GM18508 (cell line): ENCODE results near the gene DMXL1.
"Not testable (repeated sequence)": the region's sequence is repeated elsewhere in the genome, so short reads cannot be mapped to it uniquely, and the experiment has no call there.

Source experiments
- ATAC-seq: cut with Tn5 transposase; IDR thresholded peaks from one replicate; pipeline ENCODE4 v1.9.1; 2021; ENCODE audit warnings: moderate number of reproducible peaks; ENCODE audit not compliant: insufficient read depth, unreplicated experiment

The DMXL1 gene

DNA sequence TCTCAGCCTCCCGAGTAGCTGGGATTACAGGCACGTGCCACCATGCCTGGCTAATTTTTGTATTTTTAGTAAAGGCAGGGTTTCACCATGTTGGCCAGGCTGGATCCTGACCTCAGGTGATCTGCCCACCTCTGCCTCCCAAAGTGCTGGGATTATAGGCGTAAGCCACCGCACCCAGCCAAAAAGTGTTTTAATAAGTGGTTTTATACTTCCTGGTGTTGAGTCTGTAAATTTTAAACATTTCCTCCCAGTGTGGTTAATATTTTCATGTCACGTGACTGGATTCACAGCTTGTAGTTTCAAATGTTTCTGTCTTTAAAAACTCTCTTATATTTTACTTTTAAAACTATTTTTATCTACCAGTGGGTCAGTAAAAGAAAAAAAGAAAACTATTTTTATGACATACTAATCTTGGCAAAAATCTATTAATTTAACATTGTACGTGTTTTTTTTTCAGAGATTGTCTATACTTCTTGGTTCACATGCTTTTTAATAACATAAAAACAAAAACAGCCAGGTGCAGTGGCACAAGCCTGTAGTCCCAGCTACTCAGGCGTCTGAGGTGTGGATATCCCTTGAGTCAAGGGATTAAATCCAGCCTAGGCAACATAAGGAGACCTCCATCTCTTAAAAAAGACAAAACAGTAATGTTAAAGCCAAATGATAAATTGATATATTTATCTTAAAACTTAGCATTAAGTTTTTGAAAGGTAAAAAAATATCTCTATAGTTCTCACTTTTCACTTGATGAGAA is 117.1 kb downstream of the DMXL1 start:
- no peak for ATAC-seq

- no peak for ATAC-seq
Measured at GRCh38 chr5:119190470-119191095, 119.7 kb downstream of the DMXL1 start.

DNA sequence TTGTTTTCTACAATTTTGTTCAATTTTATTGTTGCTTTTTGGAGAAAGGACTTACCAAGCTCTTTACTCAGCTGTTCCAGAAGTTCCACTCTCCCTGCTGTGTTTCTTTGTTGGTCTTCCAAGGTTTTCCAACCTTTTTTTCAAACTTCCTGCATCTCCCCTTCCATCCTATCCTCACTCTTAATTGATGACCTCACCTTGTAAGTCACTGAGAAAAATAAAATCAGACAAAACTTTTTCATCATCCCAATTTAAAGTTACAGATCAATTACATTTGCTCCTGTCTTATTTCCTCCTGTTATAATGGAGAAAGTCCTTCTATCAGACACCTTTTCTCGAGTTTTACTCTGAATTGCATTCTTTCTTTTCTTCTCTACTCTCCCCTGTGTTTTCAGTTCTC is 121.1 kb downstream of the DMXL1 start:
- ATAC-seq = no peak

DNA sequence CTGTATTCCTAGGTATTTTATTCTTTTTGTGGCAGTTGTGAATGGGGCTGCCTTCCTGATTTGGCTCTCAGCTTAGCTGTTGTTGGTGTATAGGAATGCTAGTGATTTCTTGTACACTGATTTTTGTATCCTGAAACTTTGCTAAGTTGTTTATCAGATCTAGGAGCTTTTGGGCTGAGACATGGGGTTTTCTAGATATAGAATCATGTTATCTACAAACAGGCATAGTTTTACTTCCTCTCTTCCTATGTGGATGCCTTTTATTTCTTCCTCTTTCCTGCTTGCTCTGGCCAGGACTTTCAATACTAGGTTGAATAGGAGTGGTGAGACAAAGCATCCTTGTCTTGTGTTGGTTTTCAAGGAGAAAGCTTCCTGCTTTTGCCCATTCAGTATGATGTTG is 129.9 kb downstream of the DMXL1 start:
- no peak for ATAC-seq

DNA sequence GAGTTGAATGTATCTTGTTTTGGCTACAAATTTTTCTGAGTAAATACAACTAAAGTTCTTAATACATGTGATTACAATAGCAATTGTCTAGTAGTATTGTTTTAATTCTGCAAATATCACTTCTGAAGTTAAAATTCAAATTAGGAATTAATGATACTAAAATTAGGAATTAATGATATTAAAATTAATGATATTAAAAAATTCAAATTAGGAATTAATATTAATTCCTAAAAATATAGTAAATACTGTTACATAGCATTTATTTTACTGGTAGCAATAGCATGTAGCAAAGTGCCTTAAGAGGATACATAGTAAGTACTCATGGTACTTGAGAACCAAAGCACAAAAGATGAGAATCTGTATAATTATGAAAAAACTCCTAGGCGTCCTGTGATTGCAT is 136.2 kb downstream of the DMXL1 start:
- ATAC-seq = no peak

GRCh38 chr5:119212026-119212425 is 141.1 kb downstream of the DMXL1 start:
- no peak for ATAC-seq

DNA sequence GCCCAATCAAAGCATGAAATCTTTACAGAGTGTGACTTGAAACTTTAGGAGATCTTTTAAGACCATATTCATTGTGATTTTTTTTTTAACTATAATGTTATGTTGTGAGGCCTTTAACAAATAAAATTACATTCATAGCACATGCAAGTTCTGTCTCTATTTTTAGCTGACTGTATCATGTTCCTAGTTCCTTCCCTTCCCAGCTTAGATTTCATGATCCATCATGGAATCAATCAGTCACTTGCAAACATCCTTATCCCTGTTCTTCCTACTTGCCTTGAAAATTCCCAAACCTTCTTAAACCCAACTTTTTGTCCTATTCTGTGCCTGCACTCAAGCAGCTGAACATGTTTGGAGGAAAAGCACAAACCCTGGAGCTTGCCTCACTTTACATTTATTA is 141.8 kb downstream of the DMXL1 start:
- no peak for ATAC-seq

DNA sequence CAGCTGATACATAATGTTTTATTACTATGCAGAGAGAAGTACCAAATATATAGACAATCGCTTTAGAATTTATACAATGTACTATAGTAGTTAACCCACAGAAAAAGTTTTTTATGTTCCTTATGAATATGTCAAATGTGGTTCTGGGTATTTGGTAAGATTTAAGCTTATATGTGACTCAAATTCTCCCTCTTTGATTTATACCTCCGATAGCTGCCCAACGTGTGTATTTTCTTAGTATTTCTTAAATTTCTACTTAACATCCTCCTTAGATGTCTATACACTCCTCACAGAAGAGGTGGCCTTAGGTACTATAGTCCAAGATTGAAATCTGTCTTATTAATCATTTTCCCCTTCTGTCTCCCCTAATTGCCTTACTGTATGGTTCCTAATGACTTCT is 146.3 kb downstream of the DMXL1 start:
- no peak for ATAC-seq

DNA sequence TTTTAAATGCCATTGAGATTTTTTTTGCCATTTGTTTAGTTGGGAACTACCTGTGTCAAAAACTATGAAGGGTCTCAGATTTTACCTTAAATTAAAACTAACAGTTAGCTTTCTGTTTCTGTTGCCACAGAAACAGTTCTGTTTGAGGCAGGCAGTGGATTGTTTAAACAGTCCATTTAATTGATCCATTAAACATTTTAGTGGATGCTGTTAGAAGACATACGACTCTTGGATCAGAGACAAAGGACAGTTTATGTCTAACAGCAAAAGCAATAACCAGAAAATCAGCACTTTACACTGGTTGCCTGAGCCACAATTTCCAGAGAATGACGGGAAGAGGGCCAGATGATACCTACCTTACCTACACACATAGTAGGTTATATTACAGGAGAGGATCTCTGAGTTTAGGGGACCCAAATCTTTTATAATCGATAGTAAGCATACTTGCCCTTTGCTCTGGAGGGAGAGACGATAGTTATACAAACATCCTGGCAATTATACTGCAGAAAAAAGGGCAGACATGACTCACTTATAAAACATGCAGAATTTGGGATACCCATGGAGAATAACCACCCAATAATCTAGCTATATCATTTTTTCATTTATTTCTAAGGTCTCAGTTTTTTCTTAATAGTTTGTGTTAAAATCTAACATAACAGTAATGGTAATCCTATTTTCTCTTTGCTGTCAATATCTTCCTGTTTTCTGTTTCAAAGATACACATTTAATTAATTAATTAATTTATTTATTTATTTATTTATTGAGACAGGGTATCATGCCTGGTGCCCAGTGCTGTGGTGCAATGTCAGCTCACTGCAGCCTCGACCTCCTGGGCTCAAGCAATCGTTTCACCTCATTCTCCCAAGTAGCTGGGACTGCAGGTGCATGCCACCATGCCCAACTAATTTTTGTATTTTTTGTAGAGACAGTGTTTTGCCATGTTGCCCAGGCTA is 148.2 kb downstream of the DMXL1 start:
- no peak for ATAC-seq

DNA sequence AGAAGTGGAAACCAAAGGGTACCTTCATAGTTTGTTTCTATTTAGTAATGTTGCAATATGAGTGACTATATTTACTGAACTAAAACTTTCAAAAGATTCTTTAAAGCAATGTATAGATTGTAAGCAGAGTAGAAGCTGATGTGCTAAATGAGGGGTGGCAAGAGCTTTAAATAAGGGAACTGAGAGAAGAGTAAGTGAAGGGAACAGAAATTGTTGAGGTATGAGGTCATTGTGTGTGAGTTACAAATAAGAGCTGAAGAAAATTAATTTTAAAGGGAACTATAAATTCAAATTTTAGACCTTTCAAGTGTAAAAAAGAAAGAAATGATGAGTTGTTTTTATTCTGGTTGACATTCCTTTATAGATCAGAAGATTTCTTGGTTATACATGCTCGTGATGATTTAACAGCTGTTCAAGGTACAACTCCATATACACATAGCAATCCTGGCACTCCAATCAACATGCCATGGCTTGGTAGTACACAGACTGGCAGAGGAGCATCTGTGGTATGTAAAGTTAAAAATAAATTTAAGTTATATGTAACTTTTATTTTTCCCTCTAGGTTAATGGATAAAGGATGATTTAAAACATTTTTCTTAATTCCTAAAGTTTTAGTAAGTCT is 149.8 kb downstream of the DMXL1 start:
- peak; percentile 88 for ATAC-seq

- no peak for ATAC-seq
Measured at GRCh38 chr5:119221330-119221729, 150.4 kb downstream of the DMXL1 start.

DNA sequence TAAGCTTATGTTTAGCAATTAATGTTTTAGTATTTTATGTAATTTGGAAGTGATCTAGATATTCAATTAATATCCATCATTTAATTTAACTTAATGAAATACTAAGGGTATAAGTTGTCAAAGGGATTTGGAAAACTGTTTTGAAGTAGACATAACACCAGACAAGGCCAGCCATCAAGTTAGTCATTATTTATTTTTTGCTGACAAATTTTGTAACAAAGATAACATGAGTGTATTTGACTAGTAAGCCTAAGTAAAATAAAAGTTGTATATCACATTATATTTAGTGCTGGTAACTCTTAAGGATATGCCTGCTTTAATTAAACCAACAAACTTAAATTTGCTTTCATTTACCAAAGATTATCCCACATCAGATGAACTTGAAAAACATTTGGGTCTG is 159.1 kb downstream of the DMXL1 start:
- no peak for ATAC-seq

DNA sequence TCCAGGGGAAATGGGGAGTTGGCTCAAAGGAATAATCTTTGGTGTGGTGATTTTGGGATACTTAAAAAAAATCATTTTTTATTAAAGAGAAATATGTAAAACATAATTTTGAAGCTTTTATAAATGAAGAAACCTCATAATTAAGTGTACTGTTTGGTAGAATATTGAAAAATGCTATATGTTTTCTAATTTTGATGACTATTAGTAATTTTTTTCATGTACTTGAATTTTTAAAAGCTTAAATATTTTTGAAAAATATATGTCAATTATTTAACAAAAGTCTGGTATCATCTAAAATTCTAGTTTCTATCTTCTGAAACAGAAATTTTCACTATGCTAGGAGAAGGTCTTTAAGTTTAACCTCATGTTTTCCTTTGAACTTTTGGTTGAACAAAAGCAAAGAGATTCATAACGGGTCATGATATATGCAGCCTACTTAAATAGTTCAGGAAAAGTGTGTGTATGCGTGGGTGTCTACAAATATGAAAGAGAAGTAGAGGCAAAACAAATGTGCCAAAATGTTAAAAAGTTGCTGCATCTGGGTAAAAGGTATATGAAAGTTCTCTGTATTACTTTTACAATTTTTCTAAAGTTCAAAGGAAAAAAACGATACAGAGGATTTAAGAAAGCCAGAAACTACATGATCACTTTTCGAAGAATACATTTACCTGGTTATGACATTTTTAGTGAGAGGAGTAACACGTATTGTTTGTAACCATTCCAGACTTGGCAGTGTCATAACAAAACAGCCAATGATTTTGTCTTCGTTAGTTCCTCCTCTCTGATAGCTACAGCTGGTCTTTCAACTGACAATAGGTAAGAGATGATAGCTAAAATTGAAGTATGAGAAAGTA is 167.6 kb downstream of the DMXL1 start:
- no peak for ATAC-seq

- no peak for ATAC-seq
Measured at GRCh38 chr5:119239119-119239417, 168.2 kb downstream of the DMXL1 start.

- not testable (repeated sequence) for ATAC-seq
Measured at GRCh38 chr5:119239826-119240225, 168.9 kb downstream of the DMXL1 start.

DNA sequence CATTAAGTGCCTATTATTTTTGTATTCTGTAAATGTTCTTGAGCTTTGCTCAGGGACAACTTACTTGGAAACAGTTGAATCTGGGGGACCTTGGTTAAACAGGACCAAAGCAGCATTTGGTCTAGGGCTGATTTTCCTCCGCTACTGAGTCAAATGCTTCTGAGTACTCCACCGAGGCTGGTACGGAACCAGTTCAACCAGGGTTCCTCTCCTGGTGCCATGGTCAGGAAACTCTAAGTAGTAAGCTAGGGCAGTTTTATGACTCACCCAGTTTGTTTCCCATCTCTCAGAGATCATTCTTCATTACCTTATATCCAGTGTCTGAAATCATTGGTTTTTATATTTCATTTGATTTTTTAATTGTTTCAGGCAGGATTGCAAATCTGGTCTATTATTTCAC is 173.0 kb downstream of the DMXL1 start:
- no peak for ATAC-seq

- no peak for ATAC-seq
Measured at GRCh38 chr5:119250946-119251901, 180.3 kb downstream of the DMXL1 start.

GRCh38 chr5:119255571-119256356 is 184.9 kb downstream of the DMXL1 start:
- no peak for ATAC-seq
